IPS DF 19.7 (cell line): ENCODE results near the gene FRMD7.

Experiments used
- DNase-seq: peaks from one replicate; pipeline ENCODE4 v3.0.0-alpha.2; 2013; ENCODE audit warnings: low read depth, low spot score

FRMD7 gene

DNA sequence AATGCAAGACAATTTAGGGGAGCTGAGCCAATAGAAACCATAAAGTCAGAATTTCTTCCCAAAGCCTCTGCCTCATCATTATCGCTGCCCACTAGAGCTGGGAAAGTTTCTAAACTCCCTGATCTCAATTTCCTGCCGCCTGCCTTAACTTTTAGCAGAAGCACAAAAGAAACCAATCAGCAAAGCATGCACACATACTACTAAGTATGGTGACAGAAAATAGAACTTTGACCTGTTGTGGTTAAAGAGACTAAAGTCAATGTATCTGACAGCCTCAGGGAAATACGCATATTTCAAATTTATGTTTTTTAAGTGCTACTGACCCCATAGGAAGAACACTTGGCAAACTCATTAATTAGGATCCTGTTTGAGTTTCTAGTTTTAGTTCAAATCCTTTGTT is 94.7 kb downstream of the FRMD7 start:
- no peak for DNase-seq

DNA sequence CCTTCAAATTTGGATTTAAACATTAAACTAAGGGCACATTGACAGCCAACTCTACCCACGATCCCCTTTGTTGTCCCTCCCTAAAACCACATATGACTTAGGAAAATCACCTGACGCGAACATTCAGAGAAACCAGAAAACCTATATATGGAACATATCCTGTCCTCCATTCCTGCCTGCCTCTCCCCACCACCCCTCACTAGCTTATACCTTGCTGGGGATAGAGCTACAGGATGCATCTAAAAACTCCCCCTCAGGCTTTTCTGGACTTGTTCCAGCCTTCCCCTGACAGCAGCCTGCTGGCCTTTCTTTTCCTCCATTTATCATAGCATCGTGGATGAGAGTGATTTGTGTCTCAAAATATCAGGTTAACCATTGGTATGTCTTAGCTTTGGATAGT is 96.0 kb downstream of the FRMD7 start:
- DNase-seq = no peak

DNA sequence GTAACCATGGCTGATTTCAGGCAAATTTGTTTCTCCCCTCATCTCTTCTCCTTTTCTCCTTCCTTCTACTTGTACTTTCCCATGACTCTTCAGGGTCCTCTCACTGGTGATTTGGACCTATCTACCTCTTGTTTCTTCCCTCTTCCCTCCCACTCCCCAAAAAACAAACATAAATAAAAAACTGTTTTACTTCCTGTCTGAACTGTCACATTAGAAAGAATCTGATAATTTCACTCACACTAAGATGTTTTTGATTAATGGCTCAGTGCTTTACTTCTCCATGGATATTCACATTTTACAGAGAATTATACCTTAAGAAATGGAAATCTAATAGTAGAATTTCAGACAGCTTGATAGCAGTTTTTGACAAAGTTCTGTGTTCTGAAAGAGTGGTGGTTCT is 97.6 kb downstream of the FRMD7 start:
- no peak for DNase-seq
